HG03095 (cell line): ENCODE data around the gene SACS.
"Not testable (repeated sequence)": the region's sequence is repeated elsewhere in the genome, so short reads cannot be mapped to it uniquely, and the experiment has no call there.

ENCODE experiments used
- ATAC-seq: cut with Tn5 transposase; IDR thresholded peaks from one replicate; pipeline ENCODE4 v1.9.1; 2021; ENCODE audit warnings: moderate library complexity; ENCODE audit not compliant: unreplicated experiment

Gene SACS

DNA sequence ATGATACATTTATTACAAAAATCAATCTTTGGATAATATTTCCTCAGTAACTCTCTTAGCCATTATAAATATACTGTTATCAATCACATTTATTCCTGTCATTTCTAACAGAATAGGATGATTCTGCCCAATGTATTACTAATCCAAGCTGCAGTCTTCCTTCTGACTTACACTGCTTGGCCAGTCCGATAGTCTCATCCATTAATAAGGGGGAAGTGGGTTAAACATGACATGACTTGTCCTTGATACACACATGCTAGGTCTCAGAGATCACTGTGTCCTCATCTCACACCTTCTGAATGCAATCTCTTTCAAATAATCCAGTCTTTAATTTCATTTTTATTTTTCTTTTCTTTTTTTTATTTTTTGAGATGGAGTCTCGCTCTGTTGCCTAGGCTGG is 18.8 kb downstream of the SACS start:
- ATAC-seq = no peak

DNA sequence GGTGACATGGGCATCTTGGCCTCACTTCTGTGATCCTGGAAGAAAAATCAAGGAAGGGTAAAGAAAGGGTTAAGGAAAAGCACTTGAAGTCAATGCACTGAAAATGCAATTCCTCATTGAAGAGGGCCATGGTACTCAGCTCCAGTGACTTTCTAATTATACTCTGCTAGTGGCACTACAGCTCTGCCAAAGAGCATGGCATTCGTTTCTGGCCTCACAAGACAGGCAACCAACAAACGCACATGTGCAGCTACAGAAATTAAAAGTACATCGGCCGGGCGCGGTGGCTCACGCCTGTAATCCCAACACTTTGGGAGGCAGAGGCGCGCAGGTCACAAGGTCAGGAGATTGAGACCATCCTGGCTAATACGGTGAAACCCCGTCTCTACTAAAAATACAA is 21.8 kb downstream of the SACS start:
- no peak for ATAC-seq

DNA sequence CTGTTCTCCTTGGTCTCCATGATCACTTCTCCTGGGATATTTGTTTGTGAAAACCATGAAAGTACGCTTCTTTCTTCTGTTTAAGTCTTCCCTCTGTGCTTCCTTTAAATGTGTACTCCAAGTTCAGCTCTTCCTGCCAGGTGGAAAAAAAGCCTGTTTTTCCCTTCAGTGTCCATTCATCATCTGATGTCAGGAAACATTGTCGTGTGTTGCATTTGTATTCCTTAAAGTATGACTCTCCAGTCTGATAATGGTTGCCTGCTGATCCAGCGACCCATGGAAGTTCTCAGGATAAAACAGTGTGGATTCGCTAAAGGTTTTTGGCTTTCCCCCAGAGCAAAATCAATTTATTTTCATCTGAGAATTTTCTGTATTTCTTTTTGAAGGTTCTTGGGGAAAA is 22.3 kb downstream of the SACS start:
- no peak for ATAC-seq

DNA sequence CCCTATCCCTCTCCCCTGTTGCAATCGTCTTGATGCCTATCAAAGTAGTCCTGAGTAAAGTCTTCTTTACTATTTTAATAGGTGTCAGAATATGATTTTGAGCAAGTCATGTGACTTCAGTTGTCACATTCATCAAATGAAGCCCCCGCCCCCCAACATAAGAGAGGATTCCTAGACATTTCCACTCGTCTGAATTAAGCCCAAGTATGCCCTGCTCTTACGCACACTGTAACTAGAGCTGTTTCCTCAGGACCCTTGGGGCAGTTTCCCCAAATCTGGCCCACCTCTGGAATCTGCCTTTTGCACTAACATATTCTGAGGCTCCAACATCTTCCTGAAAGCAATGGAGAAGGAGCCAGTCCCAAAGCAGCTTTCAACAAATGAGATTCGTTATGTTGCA is 25.5 kb downstream of the SACS start:
- ATAC-seq = no peak

DNA sequence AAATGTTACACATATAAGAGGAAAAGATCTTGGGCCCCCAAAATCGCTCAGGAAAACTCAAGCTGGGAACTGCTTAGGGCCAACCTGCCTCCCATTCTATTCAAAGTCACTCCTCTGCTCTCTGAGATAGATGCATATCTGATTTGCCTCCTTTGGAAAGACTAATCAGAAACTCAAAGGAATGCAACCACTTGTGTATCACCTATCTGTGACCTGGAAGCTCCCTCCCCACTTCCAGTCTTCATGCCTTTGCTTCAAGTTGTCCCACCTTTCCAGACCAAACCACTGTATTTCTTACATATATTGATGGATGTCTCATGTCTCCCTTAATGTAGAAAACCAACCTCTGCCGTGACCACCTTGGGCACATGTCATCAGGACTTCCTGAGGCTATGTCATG is 32.3 kb downstream of the SACS start:
- ATAC-seq = not testable (repeated sequence)

DNA sequence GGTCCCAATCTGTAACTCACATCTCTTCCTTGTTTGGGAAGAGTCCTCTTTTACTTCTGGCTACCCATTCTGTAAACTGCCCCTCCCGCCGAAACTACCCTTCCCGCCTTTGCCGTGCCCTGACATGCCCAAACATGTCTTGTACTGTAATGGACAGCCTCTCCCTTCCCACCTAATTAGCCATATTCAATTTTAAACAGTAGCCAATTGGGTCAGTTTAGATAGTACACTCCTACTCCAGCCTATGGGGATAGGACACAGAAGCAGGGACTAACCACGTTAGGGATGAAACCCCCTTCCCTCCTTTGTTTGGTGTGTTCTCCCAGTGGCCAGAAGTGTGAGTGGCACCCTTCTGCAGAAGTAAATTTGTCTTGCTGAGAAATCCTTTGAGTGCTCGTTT is 34.2 kb downstream of the SACS start:
- no peak for ATAC-seq

DNA sequence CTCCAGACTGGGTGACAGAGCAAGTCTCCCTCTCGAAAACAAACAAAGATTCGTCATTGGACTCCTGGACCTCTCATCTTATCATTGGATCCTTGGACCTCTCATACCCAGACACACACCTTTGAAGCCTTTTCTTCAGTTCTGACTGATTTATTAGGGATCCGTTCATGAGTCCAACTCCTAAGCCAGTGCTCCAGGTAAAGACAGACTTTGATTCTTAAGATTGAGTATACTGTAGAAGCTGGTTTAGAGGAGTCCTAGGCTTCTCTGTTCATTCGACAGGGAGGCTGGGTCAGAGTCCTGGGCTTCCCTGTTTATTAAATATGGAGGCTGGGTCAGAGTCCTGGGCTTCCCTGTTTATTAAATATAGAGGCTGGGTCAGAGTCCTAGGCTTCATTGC is 38.7 kb downstream of the SACS start:
- ATAC-seq = no peak

DNA sequence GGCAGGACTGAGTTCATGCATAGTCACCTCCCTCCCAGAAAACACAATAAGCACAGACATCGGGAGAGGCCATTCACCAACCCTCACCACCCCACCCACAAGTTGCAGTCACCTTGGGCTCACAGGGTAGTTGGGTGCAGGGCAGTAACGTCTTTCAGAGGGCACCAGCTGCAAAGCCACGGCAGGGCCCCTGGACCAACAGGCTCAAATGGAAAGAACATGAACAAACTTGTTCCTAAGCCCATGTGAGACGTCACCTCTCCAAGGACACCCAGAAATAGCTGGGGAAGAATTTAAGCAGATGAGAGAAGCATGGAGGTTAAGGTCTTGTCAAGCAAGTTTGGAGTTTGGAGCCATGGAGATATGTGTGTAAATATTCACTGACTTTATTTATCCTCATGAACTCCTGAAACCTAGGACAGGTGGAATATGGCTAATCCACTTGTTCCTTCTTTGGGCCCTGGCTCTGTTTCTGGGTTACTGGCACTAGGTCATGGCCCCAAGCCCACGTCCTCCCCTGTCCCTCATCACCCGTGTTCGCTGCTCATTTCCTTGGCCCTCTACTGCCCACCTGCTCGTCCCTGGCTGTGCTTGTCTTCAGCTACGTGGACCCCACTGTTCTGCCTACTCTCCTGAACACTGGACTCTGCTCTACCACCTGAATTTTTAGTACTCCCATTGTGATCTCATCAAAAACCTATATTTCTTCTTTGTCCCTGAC is 40.4 kb downstream of the SACS start:
- no peak for ATAC-seq

DNA sequence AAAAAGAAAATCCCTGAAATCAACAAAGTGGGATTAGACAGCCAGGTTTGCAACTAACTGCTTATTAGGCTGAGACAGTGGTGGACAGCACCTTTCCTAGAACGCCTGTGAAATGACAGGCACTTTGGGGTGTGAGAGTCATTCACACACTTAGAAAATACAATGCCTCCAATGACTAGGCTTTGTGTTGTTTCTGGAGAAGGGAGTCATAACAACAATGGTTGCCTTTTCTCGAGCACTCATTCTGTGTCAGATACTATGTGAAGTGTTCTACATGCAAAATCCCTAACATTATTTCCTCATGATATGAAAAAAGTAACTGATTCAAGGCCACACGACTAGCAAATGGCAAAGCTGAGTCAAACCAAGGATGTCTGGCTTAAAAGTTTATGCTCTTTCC is 41.2 kb downstream of the SACS start:
- no peak for ATAC-seq

DNA sequence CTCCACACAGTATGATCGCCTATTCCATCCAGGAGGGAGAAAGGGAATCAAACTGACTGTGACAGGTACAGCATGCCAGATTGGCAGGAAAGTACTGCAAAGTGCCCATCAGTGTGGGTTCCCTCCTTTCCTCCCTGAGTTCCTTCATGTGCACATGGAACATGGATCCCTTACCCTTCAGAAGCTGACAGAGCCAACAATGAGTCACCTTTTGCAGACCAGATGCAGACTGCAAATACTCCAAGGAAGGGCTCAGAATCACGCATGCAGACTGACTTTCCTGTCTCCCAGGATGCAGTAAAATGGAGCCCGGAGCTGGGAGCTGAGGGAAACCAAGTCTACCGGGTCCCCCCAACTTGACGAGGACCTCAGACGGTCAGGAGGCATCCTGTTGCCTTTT is 41.8 kb downstream of the SACS start:
- no peak for ATAC-seq

DNA sequence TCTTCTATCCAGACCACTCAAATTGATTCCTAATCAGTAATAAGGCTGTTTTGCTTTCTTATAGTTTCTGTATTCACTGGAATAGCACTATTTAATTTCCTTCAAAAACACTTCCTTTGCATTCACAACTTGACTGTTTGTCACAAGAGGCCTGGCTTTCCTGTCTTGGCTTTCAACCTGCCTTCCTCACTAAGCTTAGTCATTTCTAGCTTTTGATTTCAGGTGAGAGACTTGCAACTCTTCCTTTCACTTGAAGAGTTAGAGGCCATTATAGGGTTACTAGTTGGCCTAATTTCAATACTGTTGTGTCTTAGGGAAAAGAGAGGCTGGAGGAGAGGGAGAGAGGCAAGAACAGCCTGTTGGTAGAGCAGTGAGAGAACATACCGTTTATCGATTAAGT is 47.0 kb downstream of the SACS start:
- ATAC-seq = peak; percentile 73

DNA sequence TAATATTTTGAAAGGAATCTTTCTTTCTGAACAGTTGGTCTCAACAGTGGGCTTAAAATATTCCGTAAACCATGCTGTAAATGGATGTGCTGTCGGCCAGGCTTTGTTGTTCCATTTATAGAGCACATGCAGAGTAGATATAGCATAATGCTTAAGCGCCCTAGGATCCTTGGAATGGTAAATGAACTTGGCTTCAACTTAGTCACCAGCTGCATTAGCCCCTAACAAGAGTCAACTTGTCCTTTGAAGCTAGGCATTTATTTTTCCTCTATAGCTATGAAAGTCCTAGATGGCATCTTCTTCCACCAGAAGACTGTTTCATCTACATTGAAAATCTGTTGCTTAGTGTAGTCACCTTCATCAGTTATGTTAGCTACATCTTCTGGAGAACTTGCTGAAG is 47.6 kb downstream of the SACS start:
- ATAC-seq = no peak

DNA sequence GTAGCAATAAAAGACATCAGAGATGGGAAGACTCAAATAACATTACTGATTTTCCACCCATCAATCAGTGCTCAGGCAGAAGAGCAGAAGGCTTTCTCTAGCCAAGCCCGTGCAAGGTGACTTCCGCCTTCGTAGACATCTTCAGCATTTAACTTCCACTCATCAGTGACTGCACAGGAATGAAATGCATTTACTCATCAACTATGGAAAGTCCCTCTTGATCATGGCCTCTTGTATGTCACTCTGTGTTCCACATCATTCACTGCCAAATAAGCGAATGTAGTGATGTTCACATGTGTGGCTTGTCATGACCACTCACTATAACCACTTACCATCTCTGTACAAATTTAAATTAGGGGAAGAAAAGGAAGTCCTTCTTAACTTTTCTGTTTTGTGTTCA is 49.4 kb downstream of the SACS start:
- peak; percentile 68 for ATAC-seq

DNA sequence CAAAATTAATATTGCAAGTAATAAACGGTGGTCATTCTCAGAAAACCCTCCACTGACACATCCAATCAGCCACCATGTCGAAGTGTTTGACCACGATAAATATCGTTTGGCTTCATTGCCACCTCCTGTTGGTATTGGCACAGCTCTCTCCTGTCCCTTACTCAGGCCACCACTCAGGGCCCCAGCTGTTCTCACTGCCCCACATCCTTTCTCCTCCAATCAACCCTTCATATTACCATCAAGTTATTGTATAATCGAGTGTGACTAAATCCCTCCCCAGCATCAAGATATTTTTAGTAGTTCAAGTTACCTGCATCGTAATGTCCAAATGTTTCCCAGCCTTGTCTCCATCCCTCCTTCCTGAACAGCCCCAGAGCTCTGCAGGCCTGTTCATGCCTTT is 50.4 kb downstream of the SACS start:
- ATAC-seq = no peak

DNA sequence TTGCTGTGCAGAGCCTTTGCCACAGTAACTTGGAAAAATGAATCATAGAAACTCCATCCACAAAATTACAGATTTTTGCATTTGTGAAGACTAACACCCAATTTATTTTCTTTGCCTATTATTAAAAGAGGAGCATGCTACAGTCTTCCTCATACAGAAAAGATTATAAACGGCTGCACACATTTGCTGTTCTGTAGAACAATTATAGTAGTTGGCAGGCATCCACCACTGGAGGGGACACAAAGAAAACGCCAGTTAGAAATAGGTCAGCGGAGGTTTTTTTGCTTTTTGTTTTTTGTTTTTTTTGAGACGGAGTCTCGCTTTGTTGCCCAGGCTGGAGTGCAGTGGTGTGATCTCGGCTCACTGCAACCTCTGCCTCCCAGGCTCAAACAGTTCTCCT is 51.6 kb downstream of the SACS start:
- ATAC-seq = no peak

DNA sequence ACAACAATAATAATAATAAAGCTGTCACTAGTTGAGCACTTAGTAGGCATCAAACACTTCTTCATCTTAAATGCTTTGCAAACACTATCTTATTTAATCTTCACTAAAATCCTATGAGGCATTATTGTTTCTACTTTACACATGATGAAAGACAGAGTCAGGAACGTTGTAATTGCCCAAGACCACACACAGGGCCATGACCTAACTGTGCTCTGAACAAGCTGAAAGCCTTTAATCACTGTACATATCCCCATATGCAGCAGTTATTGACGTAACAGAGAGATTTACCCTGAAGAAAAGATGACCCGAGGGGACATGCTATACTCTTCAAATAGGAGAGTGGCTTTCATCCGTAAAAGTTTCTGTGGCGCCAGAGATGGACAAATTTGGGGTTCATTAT is 53.0 kb downstream of the SACS start:
- no peak for ATAC-seq

DNA sequence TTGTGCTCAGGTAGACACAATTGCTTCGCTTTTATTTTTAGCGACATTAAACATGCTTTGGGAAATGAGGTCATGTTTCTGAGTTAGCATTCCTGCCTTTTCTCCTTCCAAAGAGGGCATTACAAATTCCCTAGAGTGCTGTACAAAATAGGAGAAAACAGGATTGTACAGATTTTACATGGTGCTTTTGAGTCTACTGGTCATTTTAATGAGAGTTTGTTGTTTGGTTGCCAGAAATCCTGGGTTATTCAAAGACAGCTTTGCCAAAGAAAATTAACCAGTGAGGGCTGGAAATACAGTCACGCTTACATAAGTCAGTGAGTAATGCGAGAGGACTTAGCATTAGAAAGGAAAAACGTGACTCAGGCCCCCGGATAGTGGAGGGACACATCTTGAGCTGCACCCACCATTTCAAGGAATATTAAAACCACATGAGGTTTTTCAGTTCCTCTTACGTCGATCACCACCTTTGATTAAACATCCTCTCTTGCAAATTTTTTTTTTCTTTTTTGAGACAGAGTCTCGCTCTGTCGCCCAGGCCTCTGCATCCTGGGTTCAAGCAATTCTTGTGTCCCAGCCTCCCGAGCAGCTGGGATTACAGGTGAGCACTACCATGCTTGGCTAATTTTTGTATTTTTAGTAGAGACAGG is 55.4 kb downstream of the SACS start:
- ATAC-seq = no peak

DNA sequence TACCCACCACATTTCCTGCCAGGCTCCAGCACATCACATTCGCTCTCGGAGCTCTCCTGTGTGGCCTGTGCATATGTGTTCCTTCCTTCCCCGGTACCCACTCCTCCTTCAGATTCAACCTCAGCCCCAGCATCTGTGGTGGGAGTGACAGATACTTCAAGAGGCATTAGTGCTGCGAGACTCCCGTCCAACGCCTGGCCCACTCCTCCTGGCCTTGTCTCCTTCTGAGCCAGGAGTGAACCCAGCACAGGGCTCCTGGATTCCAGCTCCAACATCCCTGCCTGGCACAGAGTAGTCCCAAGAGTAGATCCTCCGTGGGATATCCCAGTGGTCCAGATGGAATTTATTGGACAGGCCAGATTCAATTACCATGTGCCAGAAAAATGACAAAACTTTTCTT is 55.9 kb downstream of the SACS start:
- ATAC-seq = no peak

DNA sequence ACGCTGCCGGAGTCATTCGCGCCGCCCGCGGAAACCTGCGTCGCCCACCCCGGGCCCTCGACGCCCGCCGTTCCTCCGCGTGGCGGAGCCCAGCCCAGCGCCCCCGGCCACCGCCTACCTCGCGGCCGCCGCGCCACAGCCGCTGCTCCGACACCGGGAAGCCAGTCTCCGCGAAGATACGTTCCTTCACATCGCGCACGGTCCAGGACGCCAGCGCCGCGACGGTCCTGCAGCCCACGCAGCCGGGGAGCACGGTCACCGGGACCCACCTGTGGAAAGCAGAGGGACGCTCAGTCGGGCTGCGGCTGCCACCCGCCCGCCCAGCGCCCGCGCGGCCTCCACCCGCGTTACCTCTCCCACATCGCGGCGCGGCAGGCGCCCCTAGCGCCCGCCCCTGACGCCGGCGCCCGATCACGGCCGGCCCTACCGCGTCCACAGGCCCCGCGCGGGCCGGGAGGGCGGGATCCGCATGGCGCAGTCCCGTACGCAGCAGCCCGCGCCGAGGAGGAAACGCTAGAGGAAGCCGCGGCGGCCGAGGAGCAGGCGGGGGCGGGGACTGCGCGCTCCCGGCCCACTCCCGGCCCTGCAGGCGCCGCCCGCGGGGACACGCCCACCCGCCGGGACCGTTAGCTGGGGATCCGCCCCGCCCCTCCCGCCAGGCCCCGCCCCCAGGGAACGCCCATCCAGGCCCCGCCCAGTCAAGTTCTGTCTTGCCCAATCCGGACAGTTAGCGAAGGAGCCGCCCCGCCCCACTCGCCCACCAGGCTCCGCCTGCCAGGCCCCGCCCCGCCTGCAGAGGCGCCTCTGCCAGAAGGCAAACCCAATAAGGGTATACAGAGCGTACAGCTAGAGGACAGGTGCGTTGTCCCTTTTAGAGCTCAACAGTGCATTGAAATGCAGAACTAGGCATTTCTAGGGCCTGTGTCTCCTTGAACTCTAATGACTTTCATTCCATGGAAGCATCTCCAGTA is 58.2 kb downstream of the SACS start:
- peak; percentile 75 for ATAC-seq

DNA sequence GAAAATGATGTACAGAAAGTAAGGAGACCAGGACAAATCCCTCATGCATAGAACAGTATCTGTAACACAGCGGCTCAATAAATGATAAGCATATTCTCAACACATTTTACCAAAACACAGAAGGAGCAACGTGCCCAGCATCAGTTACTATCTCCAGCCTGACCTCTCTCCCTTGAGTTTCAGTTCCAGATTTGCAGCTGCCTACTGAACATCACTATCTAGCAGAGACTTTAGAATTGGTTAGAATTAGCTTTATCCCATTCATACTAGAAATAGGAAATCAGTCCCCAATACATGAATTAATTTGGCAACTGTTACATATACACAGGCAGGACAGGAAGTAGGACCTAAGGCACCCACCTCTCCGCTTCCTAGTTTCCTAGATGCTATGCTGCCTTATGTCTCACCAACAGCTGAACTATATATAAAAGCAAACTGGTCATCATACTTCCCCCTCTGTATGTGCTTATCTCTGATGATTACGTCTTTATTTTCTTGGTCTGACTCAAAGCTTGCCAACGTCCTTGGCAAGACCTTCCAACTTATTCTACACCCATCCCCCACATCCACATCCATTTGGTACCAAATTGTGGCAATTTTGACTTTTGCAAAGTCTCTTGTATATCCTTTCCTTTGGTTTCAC is 61.1 kb downstream of the SACS start:
- no peak for ATAC-seq

DNA sequence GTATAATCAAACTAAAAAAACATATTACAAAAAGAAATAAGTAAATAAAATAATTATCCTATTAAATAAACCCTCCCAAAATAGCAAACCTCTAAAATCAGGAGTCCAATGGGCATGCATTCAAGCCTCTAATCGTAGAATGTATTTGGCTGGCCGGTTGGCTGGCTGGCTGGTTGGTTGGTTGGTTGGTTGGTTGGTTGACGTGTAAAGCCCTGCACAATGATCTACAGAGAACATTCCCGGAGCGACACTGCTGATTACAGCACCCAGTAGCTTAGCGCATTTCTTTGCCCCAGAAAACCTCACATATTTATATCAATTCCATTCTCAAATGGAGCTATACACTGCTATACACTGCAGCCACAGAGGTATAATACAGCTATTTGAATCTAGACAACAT is 65.6 kb downstream of the SACS start:
- no peak for ATAC-seq
